HG03460 (cell line): Measurements from ENCODE around the gene RDH13.
"Not testable (repeated sequence)": the region's sequence is repeated elsewhere in the genome, so short reads cannot be mapped to it uniquely, and the experiment has no call there.

ENCODE experiments used
- ATAC-seq: cut with Tn5 transposase; IDR thresholded peaks from one replicate; pipeline ENCODE4 v1.9.1; 2021; ENCODE audit not compliant: unreplicated experiment

Gene RDH13

GRCh38 chr19:55079400-55080038 is 16.6 kb upstream of the RDH13 start:
- ATAC-seq, result no peak

- ATAC-seq, result no peak
Measured at GRCh38 chr19:55078996-55079395, 16.0 kb upstream of the RDH13 start.

GRCh38 chr19:55077106-55077505 is 14.2 kb upstream of the RDH13 start:
- no peak for ATAC-seq

GRCh38 chr19:55076321-55076720 is 13.4 kb upstream of the RDH13 start:
- ATAC-seq, result no peak

- no peak for ATAC-seq
Measured at GRCh38 chr19:55075371-55075998, 12.5 kb upstream of the RDH13 start, which contains the start of gene EPS8L1. EPS8L1 (plus strand) TSS chr19:55075869; CDS start chr19:55076445, 576 bp downstream.

GRCh38 chr19:55071913-55072312 is 9.0 kb upstream of the RDH13 start:
- no peak for ATAC-seq

GRCh38 chr19:55071129-55071502 is 8.2 kb upstream of the RDH13 start:
- no peak for ATAC-seq

GRCh38 chr19:55070466-55071128 is 7.6 kb upstream of the RDH13 start:
- no peak for ATAC-seq

- no peak for ATAC-seq
Measured at GRCh38 chr19:55069865-55070197, 6.9 kb upstream of the RDH13 start.

- ATAC-seq, result no peak
Measured at GRCh38 chr19:55068950-55069864, 6.3 kb upstream of the RDH13 start.

- ATAC-seq, result no peak
Measured at GRCh38 chr19:55067869-55068268, 4.9 kb upstream of the RDH13 start.

GRCh38 chr19:55066107-55066709 is 3.3 kb upstream of the RDH13 start:
- no peak for ATAC-seq

- not testable (repeated sequence) for ATAC-seq
Measured at GRCh38 chr19:55065516-55065915, 2.6 kb upstream of the RDH13 start.

- ATAC-seq, result no peak
Measured at GRCh38 chr19:55063492-55063843, 520 bp upstream of the RDH13 start.

GRCh38 chr19:55060287-55060686 is 2.7 kb downstream of the RDH13 start:
- ATAC-seq, result not testable (repeated sequence)

- ATAC-seq, result no peak
Measured at GRCh38 chr19:55058781-55059610, 4.0 kb downstream of the RDH13 start.

- ATAC-seq, result no peak
Measured at GRCh38 chr19:55056827-55057226, 6.1 kb downstream of the RDH13 start.

GRCh38 chr19:55053735-55054134 is 9.2 kb downstream of the RDH13 start:
- no peak for ATAC-seq

GRCh38 chr19:55050749-55051532 is 12.0 kb downstream of the RDH13 start:
- ATAC-seq, result no peak
